ENCODE data around the gene RNF212. TPM values are rescaled to one million over a fixed set of nuclear protein-coding genes. Genes with fewer than 3 reads are reported as not detected.

The RNF212 gene
- total RNA-seq, 3 donors from 2014 or later (not counting 1 experiment from before 2014, with no cell fraction given) = 1.0 to 2.0 (median 1.7) TPM

GRCh38 chr4:1029529-1029928, 83.8 kb downstream of the RNF212 start:
- 75% methylated on average over 17 of the region's 17 CpGs for WGBS (ENCODE audit: insufficient coverage)
- H3K4me3 Mint-ChIP-seq = no peak overlapping the region
- no peaks in the 10 kb centered on the region for H3K9me3 ChIP-seq (ENCODE audit: control insufficient read depth, insufficient read depth, low read length)

GRCh38 chr4:1028574-1029220, 84.7 kb downstream of the RNF212 start:
- 86% methylated on average over 36 of the region's 36 CpGs for WGBS (ENCODE audit: insufficient coverage)

More at GRCh38 chr4:1029529-1029928, 83.8 kb downstream of the RNF212 start:
- Mint-ChIP-seq H3K36me3 (no peaks in the 10 kb centered on the region), H3K27ac (no peak overlapping the region), H3K9me3 (no peaks in the 10 kb centered on the region), H3K27me3 (ENCODE audit: low read depth in 2 of 2) (no peaks in the 10 kb centered on the region), H3K4me1 (no peaks in the 10 kb centered on the region)
- H3K4me1 ChIP-seq (ENCODE audit: control insufficient read depth, insufficient read depth, low read length) = no peaks in the 10 kb centered on the region
- no peaks in the 10 kb centered on the region for H3K27me3 ChIP-seq (ENCODE audit: control insufficient read depth, insufficient read depth, low read length)
- H3K36me3 ChIP-seq (ENCODE audit: control insufficient read depth, insufficient read depth, low read length) = no peaks in the 10 kb centered on the region
- H3K4me3 ChIP-seq (ENCODE audit: low read length) = no peak overlapping the region
- intact Hi-C loops (cut with micrococcal nuclease) = no loop called here
- H3K27ac ChIP-seq (ENCODE audit: low read length) = no peak overlapping the region
- no peak for ATAC-seq
- no peak for DNase-seq
- no peak for TF ChIP-seq CTCF (IDR thresholded peaks at IDR 0.05)

GRCh38 chr4:1027915-1028238, 85.5 kb downstream of the RNF212 start:
- Mint-ChIP-seq H3K9me3 (no peaks in the 10 kb centered on the region), H3K36me3 (no peaks in the 10 kb centered on the region), H3K4me3 (no peak overlapping the region), H3K27ac (no peak overlapping the region), H3K4me1 (no peaks in the 10 kb centered on the region), H3K27me3 (ENCODE audit: low read depth in 2 of 2) (no peaks in the 10 kb centered on the region)
- H3K4me3 ChIP-seq (ENCODE audit: low read length) = no peak overlapping the region
- no peak for TF ChIP-seq CTCF (IDR thresholded peaks at IDR 0.05)
- H3K9me3 ChIP-seq (ENCODE audit: control insufficient read depth, insufficient read depth, low read length) = no peaks in the 10 kb centered on the region
- no peaks in the 10 kb centered on the region for H3K36me3 ChIP-seq (ENCODE audit: control insufficient read depth, insufficient read depth, low read length)
- DNase-seq (no peak), ATAC-seq (no peak)
- 76% methylated on average over 9 of the region's 9 CpGs for WGBS (ENCODE audit: insufficient coverage)
- no peaks in the 10 kb centered on the region for H3K27me3 ChIP-seq (ENCODE audit: control insufficient read depth, insufficient read depth, low read length)
- intact Hi-C loops (cut with micrococcal nuclease) = no loop called here
- no peak overlapping the region for H3K27ac ChIP-seq (ENCODE audit: low read length)
- no peaks in the 10 kb centered on the region for H3K4me1 ChIP-seq (ENCODE audit: control insufficient read depth, insufficient read depth, low read length)

More at GRCh38 chr4:1028574-1029220, 84.7 kb downstream of the RNF212 start:
- H3K4me1 Mint-ChIP-seq = no peaks in the 10 kb centered on the region
- TF ChIP-seq CTCF (IDR thresholded peaks at IDR 0.05) = no peak
- H3K4me3 Mint-ChIP-seq = no peak overlapping the region
- Histone ChIP-seq H3K4me3 (ENCODE audit: low read length) (no peak overlapping the region), H3K27me3 (ENCODE audit: control insufficient read depth, insufficient read depth, low read length) (no peaks in the 10 kb centered on the region), H3K36me3 (ENCODE audit: control insufficient read depth, insufficient read depth, low read length) (no peaks in the 10 kb centered on the region), H3K27ac (ENCODE audit: low read length) (no peak overlapping the region), H3K9me3 (ENCODE audit: control insufficient read depth, insufficient read depth, low read length) (no peaks in the 10 kb centered on the region), H3K4me1 (ENCODE audit: control insufficient read depth, insufficient read depth, low read length) (no peaks in the 10 kb centered on the region)
- no peaks in the 10 kb centered on the region for H3K9me3 Mint-ChIP-seq
- ATAC-seq = no peak
- H3K27me3 Mint-ChIP-seq (ENCODE audit: low read depth in 2 of 2) = no peaks in the 10 kb centered on the region
- no peak overlapping the region for H3K27ac Mint-ChIP-seq
- H3K36me3 Mint-ChIP-seq = no peaks in the 10 kb centered on the region
- intact Hi-C loops (cut with micrococcal nuclease) = no loop called here
- no peak for DNase-seq

Data from natural killer cell (primary cell).